ENCODE data around the gene ANKMY1. TPM values are rescaled to one million over a fixed set of nuclear protein-coding genes. Genes with fewer than 3 reads are reported as not detected.

ANKMY1 gene
- total and polyA plus RNA-seq, 2 experiments from 2014 or later, result 9.2 to 11.1 TPM

GRCh38 chr2:240527153-240527750, 30.5 kb downstream of the ANKMY1 start:
- Histone ChIP-seq H3K27me3 (no peaks in the 10 kb centered on the region), H2AFZ (no peak overlapping the region), H3K9me3 (ENCODE audit: low read depth) (peaks cover 16% of the 10 kb centered on the region), H3K9me2 (replicated peaks; ENCODE audit: insufficient read depth) (no peaks in the 10 kb centered on the region), H3K4me3 (no peak overlapping the region), H3K4me1 (ENCODE audit: insufficient read depth) (no peaks in the 10 kb centered on the region), H3K79me2 (no peaks in the 10 kb centered on the region), H4K20me1 (ENCODE audit: insufficient read depth, poor library complexity, severe bottlenecking) (no peaks in the 10 kb centered on the region), H3K36me3 (replicated peaks; ENCODE audit: insufficient read depth, low read depth) (no peaks in the 10 kb centered on the region), H3K27ac (no peak overlapping the region), H3K4me2 (no peak overlapping the region)
- TF ChIP-seq EZH2 (IDR thresholded peaks at IDR 0.05; ENCODE audit: borderline replicate concordance), result no peak
- no peak for TF ChIP-seq EZH2phosphoT487 (IDR thresholded peaks at IDR 0.05; ENCODE audit: low read depth, severe bottlenecking, unreplicated experiment)
- no peak for TF ChIP-seq CTCF (IDR thresholded peaks at IDR 0.05; ENCODE audit: poor library complexity)
- DNase-seq (ENCODE audit: low spot score), result no peak
- WGBS (ENCODE audit: low lambda C conversion rate, missing lambda C conversion rate), result 93% methylated on average over 3 of the region's 3 CpGs

- H3K9me2 ChIP-seq (replicated peaks; ENCODE audit: insufficient read depth), result no peaks in the 10 kb centered on the region
- H2AFZ ChIP-seq, result no peak overlapping the region
- DNase-seq (ENCODE audit: low spot score), result no peak
- peaks cover 11% of the 10 kb centered on the region for H3K9me3 ChIP-seq (ENCODE audit: low read depth)
- no peak overlapping the region for H3K4me2 ChIP-seq
- no peaks in the 10 kb centered on the region for H3K36me3 ChIP-seq (replicated peaks; ENCODE audit: insufficient read depth, low read depth)
- H3K27me3 ChIP-seq, result no peaks in the 10 kb centered on the region
- no peaks in the 10 kb centered on the region for H3K79me2 ChIP-seq
- H4K20me1 ChIP-seq (ENCODE audit: insufficient read depth, poor library complexity, severe bottlenecking), result no peaks in the 10 kb centered on the region
- H3K4me1 ChIP-seq (ENCODE audit: insufficient read depth), result no peaks in the 10 kb centered on the region
- 74% methylated on average over 4 of the region's 4 CpGs for WGBS (ENCODE audit: low lambda C conversion rate, missing lambda C conversion rate)
- H3K4me3 ChIP-seq, result no peak overlapping the region
- TF ChIP-seq CTCF (IDR thresholded peaks at IDR 0.05; ENCODE audit: poor library complexity) (no peak), EZH2 (IDR thresholded peaks at IDR 0.05; ENCODE audit: borderline replicate concordance) (no peak), EZH2phosphoT487 (IDR thresholded peaks at IDR 0.05; ENCODE audit: low read depth, severe bottlenecking, unreplicated experiment) (no peak)
- H3K27ac ChIP-seq, result no peak overlapping the region
Measured at GRCh38 chr2:240526521-240526920, 31.3 kb downstream of the ANKMY1 start.

DNA sequence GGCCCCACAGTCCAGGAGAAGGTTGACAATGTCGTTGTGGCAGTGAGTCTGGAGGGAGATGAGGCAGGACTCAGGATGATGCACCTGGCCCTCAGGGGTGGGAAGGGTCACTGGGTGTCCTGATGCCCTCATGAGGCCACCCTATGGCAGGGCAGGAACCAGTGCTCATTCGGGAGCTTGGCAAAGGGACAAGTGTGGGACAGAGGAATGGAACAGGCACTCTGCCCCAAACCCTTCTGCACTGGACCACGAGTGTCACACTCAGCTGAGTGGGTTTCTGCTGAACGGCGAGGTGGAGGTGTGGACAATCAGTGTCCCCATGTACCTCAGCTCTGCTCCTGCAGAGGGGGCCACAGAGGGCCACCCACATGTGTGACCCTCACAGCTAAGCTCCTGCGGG, 32.0 kb downstream of the ANKMY1 start:
- no peak overlapping the region for H3K27ac ChIP-seq
- no peak for DNase-seq (ENCODE audit: low spot score)
- 98% methylated on average over 6 of the region's 6 CpGs for WGBS (ENCODE audit: low lambda C conversion rate, missing lambda C conversion rate)
- H3K9me2 ChIP-seq (replicated peaks; ENCODE audit: insufficient read depth), result no peaks in the 10 kb centered on the region
- TF ChIP-seq EZH2 (IDR thresholded peaks at IDR 0.05; ENCODE audit: borderline replicate concordance) (no peak), EZH2phosphoT487 (IDR thresholded peaks at IDR 0.05; ENCODE audit: low read depth, severe bottlenecking, unreplicated experiment) (no peak), CTCF (IDR thresholded peaks at IDR 0.05; ENCODE audit: poor library complexity) (no peak)
- H3K9me3 ChIP-seq (ENCODE audit: low read depth), result peaks cover 5% of the 10 kb centered on the region
- no peaks in the 10 kb centered on the region for H3K27me3 ChIP-seq
- no peaks in the 10 kb centered on the region for H4K20me1 ChIP-seq (ENCODE audit: insufficient read depth, poor library complexity, severe bottlenecking)
- H3K4me1 ChIP-seq (ENCODE audit: insufficient read depth), result no peaks in the 10 kb centered on the region
- no peak overlapping the region for H2AFZ ChIP-seq
- no peak overlapping the region for H3K4me2 ChIP-seq
- no peak overlapping the region for H3K4me3 ChIP-seq
- H3K36me3 ChIP-seq (replicated peaks; ENCODE audit: insufficient read depth, low read depth), result no peaks in the 10 kb centered on the region
- H3K79me2 ChIP-seq, result no peaks in the 10 kb centered on the region

Data from hepatocyte (in vitro differentiated cells).